ENCODE measurements around the gene MYO9B. TPM values are rescaled to one million over a fixed set of nuclear protein-coding genes. Genes with fewer than 3 reads are reported as not detected.

Gene MYO9B
- total RNA-seq, 1 experiment from 2014 or later: 58.6 TPM

DNA sequence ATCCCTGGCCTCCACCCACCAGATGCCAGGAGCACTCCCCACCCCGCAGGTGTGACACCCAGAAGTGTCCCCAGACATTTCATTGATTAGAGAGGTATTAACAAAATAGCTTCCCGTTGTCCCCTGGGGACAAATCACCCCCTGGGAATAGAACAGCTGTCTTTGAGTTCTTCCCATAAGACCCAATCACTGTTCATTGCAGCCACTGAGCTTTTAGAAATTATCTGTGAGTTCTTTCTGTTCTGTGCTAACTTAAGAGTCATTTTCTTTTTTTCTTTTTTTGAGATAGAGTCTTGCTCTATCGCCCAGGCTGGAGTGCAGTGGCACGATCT lies 32.8 kb downstream of the MYO9B start:
- no peaks in the 10 kb centered on the region; the same call in 1 of the 2 replicates for H3K4me1 ChIP-seq (ENCODE audit: insufficient read depth, low read length)
- H3K27me3 Mint-ChIP-seq (ENCODE audit: low read depth): no peaks in the 10 kb centered on the region; the same call in 1 of the 2 replicates
- H3K4me2 ChIP-seq (ENCODE audit: insufficient read depth, insufficient read length, low read length): no peak overlapping the region
- H3K79me1 ChIP-seq (ENCODE audit: insufficient read depth, low read depth, low read length, poor library complexity, severe bottlenecking): no peaks in the 10 kb centered on the region
- no peak overlapping the region for H3K27ac Mint-ChIP-seq
- TF ChIP-seq, protein P1, sequence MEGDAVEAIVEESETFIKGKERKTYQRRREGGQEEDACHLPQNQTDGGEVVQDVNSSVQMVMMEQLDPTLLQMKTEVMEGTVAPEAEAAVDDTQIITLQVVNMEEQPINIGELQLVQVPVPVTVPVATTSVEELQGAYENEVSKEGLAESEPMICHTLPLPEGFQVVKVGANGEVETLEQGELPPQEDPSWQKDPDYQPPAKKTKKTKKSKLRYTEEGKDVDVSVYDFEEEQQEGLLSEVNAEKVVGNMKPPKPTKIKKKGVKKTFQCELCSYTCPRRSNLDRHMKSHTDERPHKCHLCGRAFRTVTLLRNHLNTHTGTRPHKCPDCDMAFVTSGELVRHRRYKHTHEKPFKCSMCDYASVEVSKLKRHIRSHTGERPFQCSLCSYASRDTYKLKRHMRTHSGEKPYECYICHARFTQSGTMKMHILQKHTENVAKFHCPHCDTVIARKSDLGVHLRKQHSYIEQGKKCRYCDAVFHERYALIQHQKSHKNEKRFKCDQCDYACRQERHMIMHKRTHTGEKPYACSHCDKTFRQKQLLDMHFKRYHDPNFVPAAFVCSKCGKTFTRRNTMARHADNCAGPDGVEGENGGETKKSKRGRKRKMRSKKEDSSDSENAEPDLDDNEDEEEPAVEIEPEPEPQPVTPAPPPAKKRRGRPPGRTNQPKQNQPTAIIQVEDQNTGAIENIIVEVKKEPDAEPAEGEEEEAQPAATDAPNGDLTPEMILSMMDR (conservative IDR thresholded peaks at IDR 0.05): no peak
- H2BK5ac ChIP-seq (ENCODE audit: insufficient read length, low read length): no peak overlapping the region
- peaks cover 8 to 11% of the 10 kb centered on the region in 2 experiments for H3K4me1 Mint-ChIP-seq
- H3K36me3 Mint-ChIP-seq (ENCODE audit: insufficient read depth in 1 of 3, low read depth in 3 of 3): peaks cover 11 to 30% (median 12%) of the 10 kb centered on the region in 3 experiments
- H3K27me3 ChIP-seq (ENCODE audit: insufficient read depth, low read length): no peaks in the 10 kb centered on the region
- no peak overlapping the region for H3K18ac ChIP-seq (ENCODE audit: insufficient read length, low read depth, low read length)
- no peak overlapping the region for H3K9ac ChIP-seq (ENCODE audit: extremely low read depth, insufficient read length, low read length)
- H3K23ac ChIP-seq (ENCODE audit: insufficient read length, low read depth, low read length): no peak overlapping the region
- no peaks in the 10 kb centered on the region for H3K79me2 ChIP-seq (ENCODE audit: insufficient read depth, low read length)
- H2BK15ac ChIP-seq (ENCODE audit: low read depth, low read length): no peak overlapping the region
- H2AK5ac ChIP-seq (ENCODE audit: insufficient read length, low read length): no peak overlapping the region
- H3K4ac ChIP-seq (ENCODE audit: low read depth, low read length): no peak overlapping the region
- H4K91ac ChIP-seq (ENCODE audit: insufficient read length, low read depth, low read length): no peak overlapping the region
- H3K4me3 Mint-ChIP-seq: no peak overlapping the region
- no peak overlapping the region for H2BK20ac ChIP-seq (ENCODE audit: low read depth, low read length, poor library complexity, severe bottlenecking)
- no peak overlapping the region for H3T11ph ChIP-seq (ENCODE audit: low read length)
- no peak overlapping the region for H3K27ac ChIP-seq (ENCODE audit: insufficient read length, low read depth, low read length)
- H3K9me3 ChIP-seq (ENCODE audit: control insufficient read depth, low read depth, low read length): no peaks in the 10 kb centered on the region
- no peak overlapping the region for H3K14ac ChIP-seq (ENCODE audit: insufficient read depth, low read length)
- H4K8ac ChIP-seq (replicated peaks; ENCODE audit: insufficient read length, low read depth, low read length): no peak overlapping the region
- no peak overlapping the region for H2BK120ac ChIP-seq (ENCODE audit: low read depth, low read length, poor library complexity, severe bottlenecking)
- no CpG with 5 or more reads among the region's 4 CpGs for WGBS (ENCODE audit: extremely low coverage, insufficient read length, low lambda C conversion rate)
- 0 out of 5 replicates have a peak, but pooled peaks cover 0 to under 1% of the 10 kb centered on the region in 2 experiments for H3K9me3 Mint-ChIP-seq
- no peaks in the 10 kb centered on the region for H4K20me1 ChIP-seq (ENCODE audit: control insufficient read depth, insufficient read depth, insufficient read length)
- H2BK12ac ChIP-seq (ENCODE audit: insufficient read length, low read depth, low read length): no peak overlapping the region
- H3K56ac ChIP-seq (ENCODE audit: insufficient read length, low read depth, low read length): no peak overlapping the region
- H3K23me2 ChIP-seq (ENCODE audit: insufficient read length, low read depth, low read length, poor library complexity, severe bottlenecking): no peaks in the 10 kb centered on the region
- DNase-seq: no peak
- no peak overlapping the region for H2AFZ ChIP-seq (ENCODE audit: low read length)
- no peak overlapping the region for H4K5ac ChIP-seq (ENCODE audit: insufficient read length, low read depth, low read length)
